NCI-H460 (cell line): ENCODE results near the gene NEMP1. TPM values are rescaled to one million over a fixed set of nuclear protein-coding genes. Genes with fewer than 3 reads are reported as not detected.
"Not testable (repeated sequence)": the region's sequence is repeated elsewhere in the genome, so short reads cannot be mapped to it uniquely, and the experiment has no call there.

Source experiments
- DNase-seq: peaks from one replicate; pipeline ENCODE4 v3.0.0-alpha.2; 2016; ENCODE audit warnings: low read depth; ENCODE audit errors: extremely low read depth
- total RNA-seq: library from RNA; depleted of rRNA; stranded (reverse); fragments of >200 nt; shearing (Covaris generic); gene quantifications from 2 replicates; pipeline ENCODE4 v1.2.3, GENCODE V29; 2014

Gene NEMP1
- total RNA-seq, 1 experiment from 2014 or later: 23.6 TPM

- DNase-seq: no peak
Observed at GRCh38 chr12:57057067-57057751, 21.4 kb downstream of the NEMP1 start.

- no peak for DNase-seq
Observed at GRCh38 chr12:57055824-57056223, 22.8 kb downstream of the NEMP1 start.

DNA sequence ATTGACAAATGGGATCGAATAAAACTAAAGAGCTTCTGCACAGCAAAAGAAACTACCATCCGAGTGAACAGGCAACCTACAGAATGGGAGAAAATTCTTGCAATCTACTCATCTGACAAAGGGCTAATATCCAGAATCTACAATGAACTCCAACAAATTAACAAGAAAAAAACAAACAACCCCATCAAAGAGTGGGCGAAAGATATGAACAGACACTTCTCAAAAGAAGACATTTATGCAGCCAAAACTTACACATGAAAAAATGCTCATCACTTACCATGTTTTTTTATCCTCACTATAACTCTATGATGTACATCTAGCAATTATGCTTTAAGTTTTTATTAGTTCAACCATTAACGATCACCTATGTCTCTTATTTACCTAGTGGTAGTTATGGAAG lies 24.7 kb downstream of the NEMP1 start:
- DNase-seq: not testable (repeated sequence)

DNA sequence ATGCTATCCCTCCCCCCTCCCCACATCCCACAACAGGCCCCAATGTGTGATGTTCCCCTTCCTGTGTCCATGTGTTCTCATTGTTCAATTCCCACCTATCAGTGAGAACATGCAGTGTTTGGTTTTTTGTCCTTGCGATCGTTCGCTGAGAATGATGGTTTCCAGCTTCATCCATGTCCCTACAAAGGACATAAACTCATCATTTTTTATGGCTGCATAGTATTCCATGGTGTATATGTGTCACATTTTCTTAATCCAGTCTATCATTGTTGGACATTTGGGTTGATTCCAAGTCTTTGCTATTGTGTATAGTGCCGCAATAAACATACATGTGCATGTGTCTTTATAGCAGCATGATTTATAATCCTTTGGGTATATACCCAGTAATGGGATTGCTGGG lies 25.4 kb downstream of the NEMP1 start:
- not testable (repeated sequence) for DNase-seq

GRCh38 chr12:57051011-57051410 lies 27.6 kb downstream of the NEMP1 start:
- DNase-seq: no peak

DNA sequence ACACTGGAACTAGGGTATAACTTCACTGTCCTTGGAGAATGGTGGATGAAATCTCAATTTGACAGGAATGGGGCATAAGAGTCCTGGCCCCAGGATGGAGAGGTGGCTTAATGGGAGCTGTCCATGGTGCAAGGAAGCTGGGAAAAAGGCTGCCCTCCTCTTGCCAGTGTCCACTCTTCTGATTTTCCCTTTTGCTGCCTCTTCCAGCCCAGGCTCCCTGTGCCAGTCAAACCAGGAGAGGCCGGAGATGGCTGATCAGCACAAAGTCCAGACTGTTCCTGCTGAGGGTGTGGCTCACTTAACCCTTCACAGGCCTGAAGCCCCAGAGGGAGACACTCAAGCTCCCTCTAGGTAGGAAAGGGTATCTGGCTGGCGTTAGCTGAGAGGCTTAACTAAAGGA lies 28.7 kb downstream of the NEMP1 start, which contains the start of gene MYO1A:
TSS of gene MYO1A (minus strand) at position 240 of the 400 bp plus-strand sequence. CDS start 1,806 bp downstream, outside the sequence.
- DNase-seq: no peak

DNA sequence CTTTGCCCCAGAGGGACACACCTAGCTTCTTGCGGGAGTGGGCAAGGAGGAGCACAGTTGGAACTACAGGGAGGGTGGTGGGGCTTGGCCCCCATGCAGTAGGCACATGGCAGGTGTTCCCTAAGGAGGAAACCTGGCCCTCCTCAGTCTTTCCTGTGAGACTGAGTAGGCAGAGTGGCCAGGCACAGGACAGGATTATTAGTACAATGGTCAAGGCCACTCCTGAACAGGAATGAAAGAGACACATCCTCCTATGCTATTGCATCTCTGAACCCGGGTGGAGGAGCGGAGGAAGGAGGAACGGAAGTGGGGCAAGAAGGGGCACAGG lies 29.5 kb downstream of the NEMP1 start:
- no peak for DNase-seq

DNA sequence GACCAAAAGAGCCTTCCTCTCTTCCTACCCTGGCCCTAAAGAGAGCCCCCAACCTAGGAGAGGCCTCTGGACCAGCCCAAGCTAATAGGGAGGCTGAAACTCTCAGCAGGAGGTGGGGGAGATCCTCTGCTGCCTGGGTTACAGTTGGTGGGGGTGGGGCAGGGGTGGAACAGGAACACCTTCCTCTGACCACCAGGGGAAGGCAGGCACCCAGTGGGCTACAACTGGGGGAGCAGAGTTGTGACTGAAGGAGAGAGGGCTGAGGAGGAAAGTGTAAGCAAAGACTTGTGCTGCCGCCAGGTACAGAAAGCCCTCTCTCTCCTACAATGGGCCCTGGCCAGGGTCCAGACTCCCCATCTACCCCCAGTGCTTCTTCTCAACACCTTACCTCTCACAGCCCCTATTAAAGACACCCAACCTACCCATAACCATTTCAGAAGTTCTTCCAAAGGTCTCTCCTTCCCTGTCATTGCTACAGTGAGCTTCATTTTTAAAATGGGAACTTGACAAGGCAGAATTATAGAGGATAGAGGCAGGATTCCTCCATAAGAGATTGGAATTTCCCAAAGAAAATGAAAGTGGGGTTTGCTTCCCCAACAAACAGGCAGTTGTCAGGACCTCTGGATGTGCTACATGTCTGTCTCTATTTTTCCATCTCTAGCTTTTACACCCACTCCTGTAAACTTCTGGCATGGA lies 30.0 kb downstream of the NEMP1 start:
- no peak for DNase-seq

GRCh38 chr12:57047981-57048380 lies 30.6 kb downstream of the NEMP1 start:
- DNase-seq: no peak

- no peak for DNase-seq
Observed at GRCh38 chr12:57046947-57047890, 31.4 kb downstream of the NEMP1 start.

DNA sequence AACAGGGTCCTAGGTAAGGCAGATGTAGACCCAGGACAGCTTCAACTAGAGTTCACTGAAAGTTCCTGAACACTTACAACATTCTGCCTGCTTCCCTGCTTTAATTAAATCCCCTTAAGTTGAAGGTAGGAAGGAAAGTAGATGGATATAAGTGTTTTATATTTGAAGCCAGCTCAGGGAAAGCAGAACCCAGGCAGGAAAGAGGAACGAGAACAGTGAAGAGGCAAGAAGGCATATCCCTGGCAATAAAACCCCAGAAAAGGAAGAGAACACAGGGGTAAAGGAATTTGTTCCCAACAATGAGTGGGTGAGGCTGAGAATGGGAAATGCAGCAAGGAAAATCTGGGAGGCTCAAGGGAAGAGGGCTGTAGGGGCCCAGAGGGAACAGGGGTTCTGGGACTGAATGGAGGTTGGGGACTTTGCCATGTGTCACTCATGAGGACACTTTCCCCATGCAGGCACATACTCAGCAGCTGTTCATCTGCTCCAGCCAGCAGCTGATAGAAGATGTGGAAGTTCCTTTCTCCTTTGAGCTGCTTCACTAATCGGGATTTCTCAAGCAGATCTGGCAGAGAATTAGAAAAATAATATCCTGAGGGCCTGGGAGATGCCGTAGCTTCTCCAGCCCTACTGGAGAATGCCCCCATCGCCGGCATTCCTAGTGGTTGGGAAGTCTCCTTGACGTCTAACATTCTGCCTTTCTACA lies 32.4 kb downstream of the NEMP1 start:
- no peak for DNase-seq

- DNase-seq: no peak
Observed at GRCh38 chr12:57044889-57045288, 33.7 kb downstream of the NEMP1 start.

GRCh38 chr12:57044468-57044867 lies 34.1 kb downstream of the NEMP1 start:
- DNase-seq: no peak

DNA sequence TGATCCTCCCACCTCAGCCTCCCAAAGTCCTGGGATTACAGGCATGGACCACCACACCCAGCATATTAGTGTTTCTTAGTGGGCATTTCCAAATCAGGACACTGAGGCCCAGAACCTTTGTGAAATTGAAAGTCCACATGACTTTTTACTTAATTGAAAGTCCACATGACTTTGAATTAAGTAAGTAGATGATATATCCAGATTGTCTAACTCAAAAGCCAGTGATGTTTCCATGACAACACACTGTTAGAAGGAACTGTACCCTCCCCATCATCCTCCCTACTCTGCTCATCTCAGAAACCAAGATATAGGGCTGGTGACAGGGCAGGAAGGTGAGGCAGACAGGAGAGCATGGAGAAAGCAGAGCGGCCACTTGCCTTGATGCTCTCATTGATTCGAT lies 35.9 kb downstream of the NEMP1 start:
- DNase-seq: no peak

GRCh38 chr12:57040750-57041149 lies 37.8 kb downstream of the NEMP1 start:
- no peak for DNase-seq

GRCh38 chr12:57040211-57040610 lies 38.4 kb downstream of the NEMP1 start:
- no peak for DNase-seq

DNA sequence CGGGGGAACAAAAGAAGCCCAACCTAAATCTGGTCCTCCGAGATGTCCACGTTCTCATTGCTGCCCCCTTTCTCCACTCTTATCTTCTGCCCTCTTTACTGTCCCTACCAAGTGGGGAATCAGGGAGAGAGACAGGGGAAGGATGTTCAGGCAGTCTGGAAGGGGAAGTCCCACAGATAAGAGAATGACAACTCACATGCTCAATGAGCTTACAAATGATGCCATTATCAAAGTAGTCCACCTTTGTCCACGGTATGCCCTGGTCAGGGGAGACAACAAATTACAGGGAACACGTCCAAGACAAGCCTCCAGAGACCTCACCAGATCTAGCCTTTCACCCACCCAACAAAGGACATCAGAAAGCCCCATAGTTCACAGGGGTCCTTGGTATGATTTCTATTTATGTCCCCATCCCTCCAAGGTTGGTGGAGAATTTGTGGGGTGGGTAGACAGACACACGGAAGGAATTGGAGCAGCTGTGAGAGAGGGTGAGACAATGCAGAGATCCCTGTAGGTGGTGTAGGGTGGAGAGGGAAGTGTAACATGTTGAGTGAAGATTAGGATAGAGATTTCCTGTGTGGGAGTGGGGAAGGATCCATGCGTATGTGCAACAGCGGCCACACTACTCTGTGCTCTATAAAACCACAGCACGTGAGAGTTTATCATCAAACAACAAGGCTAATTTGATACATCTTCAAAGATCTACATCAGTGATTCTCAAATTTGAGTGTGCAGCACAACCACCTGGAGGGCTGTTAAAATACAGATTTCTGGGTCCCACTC lies 39.4 kb downstream of the NEMP1 start:
- DNase-seq: no peak

DNA sequence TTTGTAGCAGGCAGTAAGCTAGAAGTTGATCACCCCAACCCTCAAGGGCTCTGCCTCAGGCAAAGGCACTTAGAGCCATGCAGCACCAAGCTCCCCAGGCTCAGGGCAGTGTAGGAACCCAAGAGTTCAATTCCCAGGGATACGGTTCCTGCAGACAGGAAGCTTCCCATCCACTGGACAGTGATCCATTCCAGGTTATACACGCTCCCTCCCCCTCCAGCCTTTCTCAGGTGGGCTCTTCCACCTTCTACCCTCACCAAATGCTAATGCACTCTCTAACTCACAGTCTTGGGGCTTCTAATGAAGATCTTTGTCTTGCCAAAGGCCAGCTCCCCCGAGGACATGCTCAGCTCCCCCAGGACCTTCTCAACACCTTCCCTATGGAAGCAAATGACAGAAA lies 41.3 kb downstream of the NEMP1 start:
- DNase-seq: no peak

GRCh38 chr12:57033431-57033830 lies 45.2 kb downstream of the NEMP1 start:
- DNase-seq: no peak

DNA sequence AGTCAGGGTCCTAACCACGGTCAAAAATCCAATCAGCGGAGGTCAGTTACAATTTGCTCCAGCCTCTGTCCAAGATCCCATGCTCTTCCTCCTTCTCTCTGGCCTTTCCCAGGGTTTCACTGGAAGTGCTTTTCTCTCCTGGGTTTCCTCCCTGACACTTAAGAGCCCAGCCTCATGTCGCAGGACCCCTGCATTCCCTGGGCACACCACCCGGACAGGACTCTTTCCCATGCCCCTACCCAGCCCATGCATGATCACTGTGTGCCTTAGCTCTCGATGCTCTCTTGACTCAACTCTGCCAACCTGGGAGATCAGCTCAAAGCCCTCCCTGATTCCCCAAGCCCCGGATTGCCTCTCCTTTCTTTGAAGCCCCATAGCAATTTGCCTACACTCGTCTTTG lies 46.8 kb downstream of the NEMP1 start:
- DNase-seq: no peak
